Measurements from ENCODE around the gene ALDH1L1.
"Not testable (repeated sequence)": the region's sequence is repeated elsewhere in the genome, so short reads cannot be mapped to it uniquely, and the experiment has no call there.

The ALDH1L1 gene

DNA sequence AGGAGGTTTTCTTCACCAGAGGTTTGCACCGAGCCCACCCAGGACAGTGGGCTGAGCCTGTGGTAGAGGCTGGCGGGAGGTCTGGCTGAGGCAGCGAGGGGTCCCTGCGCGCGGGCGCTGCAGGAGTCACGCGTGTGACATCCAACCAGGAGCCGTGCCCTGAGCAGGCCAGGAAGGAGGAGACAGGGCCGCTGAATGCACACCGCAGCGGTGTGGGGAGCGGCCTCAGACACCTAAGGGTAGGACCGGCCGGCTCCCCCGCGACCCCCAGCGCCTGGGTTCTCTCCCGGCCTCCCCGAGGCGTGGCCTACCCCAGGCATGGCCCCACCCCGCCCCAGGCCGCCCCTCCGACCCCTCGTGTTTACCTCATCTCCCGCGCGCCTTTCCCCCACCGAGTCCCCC lies 96.9 kb downstream of the ALDH1L1 start:
- no peak for DNase-seq (ENCODE audit: low read depth, low spot score)

- DNase-seq (ENCODE audit: low read depth, low spot score) = no peak
These were observed 97.3 kb downstream of the ALDH1L1 start for GRCh38 chr3:126083138-126083445.

GRCh38 chr3:126082362-126083137 lies 97.8 kb downstream of the ALDH1L1 start:
- DNase-seq (ENCODE audit: low read depth, low spot score) = no peak

DNA sequence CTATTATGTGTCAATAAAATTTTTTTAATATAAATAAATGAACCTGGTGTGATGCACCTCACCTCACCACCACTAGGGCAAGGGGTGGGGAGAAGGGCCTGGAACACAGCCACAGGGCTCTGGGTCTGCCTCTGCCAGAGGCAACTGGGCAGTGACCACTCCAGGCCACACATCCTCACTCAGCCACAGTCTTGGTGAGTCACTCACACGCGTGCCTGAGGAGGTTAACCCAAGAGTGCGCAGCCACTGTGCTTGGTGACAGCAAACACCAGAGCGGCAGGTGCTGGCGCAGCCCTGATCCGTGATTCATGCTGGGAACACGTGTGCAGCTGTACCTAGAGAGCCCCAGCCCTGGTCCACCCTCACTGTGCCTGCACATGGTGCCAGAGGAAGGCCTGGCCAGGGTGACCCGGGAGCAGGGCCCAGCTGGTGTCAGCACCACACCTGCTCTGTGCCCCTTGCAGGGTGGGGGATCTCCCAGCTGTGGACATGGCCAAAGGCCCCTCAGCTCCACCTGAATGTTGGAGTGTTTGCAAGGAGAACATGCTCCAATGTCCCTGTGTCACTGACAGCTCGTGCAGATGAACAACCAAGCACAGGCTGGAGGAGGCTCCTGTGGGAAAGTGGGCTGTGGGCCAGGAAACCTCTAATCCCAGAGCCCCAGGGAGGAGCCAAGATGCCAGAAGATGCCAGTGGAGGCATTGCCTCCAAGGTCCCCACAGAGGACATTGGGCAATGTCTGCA lies 98.6 kb downstream of the ALDH1L1 start:
- no peak for DNase-seq (ENCODE audit: low read depth, low spot score)

- no peak for DNase-seq (ENCODE audit: low read depth, low spot score)
These were observed 99.4 kb downstream of the ALDH1L1 start for GRCh38 chr3:126080970-126081369.

DNA sequence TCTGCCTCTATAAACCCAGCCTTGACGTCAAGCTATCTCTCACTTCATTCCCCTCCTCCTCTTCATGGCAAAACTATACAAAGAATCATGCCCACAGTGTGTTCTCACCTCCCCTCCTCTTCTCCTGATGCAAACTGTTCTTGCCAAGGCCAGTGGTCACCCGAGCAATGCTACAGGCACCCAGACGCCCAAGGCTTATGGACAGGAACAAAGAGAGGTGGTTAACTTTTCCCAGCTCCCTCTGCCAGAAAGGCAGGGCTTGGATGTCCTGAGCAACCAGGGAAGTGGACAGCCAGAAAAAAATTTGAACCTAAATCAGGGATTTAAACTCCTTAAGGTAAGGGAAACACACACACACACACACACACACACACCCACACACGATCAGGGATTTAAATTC lies 101.5 kb downstream of the ALDH1L1 start:
- no peak for DNase-seq (ENCODE audit: low read depth, low spot score)

DNA sequence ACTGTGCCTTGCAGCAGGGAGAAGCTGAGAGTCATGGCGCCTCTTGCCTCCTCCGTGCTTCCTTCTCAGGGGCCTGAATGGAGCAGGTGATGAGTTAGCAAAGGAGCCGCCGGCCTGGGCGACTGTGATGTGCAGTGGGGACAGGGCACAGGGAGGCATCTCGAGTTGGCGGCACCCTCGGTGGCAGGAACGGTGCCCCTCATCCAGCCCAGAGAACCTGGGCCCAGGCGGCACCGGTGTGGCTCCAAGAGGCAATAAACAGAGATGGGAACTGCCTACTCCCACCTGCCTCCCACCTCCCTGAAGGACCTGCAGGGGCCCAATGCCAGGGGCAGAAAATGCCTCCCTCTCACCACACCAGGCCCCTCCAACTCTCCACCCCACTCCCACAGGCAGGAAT lies 102.6 kb downstream of the ALDH1L1 start:
- DNase-seq (ENCODE audit: low read depth, low spot score) = no peak

- DNase-seq (ENCODE audit: low read depth, low spot score) = no peak
These were observed 104.2 kb downstream of the ALDH1L1 start for GRCh38 chr3:126076140-126076539.

- no peak for DNase-seq (ENCODE audit: low read depth, low spot score)
These were observed 110.2 kb downstream of the ALDH1L1 start for GRCh38 chr3:126070146-126070545.

GRCh38 chr3:126067959-126068358 lies 112.4 kb downstream of the ALDH1L1 start:
- no peak for DNase-seq (ENCODE audit: low read depth, low spot score)

- DNase-seq (ENCODE audit: low read depth, low spot score) = not testable (repeated sequence)
These were observed 113.7 kb downstream of the ALDH1L1 start for GRCh38 chr3:126066676-126067075.

DNA sequence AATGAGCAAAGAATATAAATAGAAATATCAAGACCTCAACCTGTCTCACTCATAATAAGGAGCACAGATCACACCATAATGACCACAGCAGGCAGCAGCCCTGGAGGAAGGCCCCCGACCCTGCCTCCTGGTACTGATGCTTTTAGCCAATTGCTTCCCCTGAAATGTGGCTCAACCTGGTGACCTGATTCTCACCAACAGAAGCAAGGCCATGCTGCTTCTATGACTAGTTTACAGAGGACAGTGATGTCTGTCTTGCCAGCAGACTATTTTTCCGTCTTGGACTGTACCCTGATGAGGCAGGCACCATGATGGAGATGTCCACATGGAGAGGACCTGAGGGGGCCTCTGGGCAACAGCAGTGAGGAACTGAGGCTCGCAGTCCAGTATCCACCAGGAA lies 114.5 kb downstream of the ALDH1L1 start:
- DNase-seq (ENCODE audit: low read depth, low spot score) = no peak

DNA sequence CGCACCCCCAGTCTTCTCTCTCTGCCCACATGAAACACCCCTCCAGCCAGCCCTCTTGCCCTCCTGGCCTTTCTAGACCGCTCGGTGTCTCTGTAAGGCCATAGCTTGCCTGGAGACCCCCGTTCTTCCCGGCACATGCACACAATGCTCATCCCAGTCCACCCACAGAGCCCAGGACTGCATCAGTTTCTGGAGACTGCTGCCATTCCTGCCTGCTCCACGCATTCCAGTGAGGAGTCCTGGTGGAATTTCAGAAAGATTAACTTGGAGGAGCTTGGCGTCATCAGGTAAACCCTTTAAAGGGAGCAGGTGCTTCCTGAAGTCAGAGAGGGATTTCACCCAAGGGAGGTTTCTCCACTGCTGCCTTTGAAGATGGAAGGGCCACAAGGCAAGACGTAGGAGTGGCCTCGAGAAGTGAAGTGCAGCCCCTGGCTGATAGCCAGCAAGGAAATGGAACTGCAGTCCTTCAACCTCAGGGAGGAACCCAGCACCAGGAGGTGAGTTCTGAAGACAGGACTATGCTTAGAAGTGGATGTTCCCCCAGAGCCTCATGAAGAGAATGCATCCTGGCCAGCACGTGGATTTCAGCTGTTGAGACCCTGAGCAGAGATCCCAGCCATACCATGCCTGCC lies 115.6 kb downstream of the ALDH1L1 start:
- DNase-seq (ENCODE audit: low read depth, low spot score) = no peak

- DNase-seq (ENCODE audit: low read depth, low spot score) = no peak
These were observed 116.9 kb downstream of the ALDH1L1 start for GRCh38 chr3:126063358-126063965.

- no peak for DNase-seq (ENCODE audit: low read depth, low spot score)
These were observed 118.9 kb downstream of the ALDH1L1 start for GRCh38 chr3:126061301-126062032.

DNA sequence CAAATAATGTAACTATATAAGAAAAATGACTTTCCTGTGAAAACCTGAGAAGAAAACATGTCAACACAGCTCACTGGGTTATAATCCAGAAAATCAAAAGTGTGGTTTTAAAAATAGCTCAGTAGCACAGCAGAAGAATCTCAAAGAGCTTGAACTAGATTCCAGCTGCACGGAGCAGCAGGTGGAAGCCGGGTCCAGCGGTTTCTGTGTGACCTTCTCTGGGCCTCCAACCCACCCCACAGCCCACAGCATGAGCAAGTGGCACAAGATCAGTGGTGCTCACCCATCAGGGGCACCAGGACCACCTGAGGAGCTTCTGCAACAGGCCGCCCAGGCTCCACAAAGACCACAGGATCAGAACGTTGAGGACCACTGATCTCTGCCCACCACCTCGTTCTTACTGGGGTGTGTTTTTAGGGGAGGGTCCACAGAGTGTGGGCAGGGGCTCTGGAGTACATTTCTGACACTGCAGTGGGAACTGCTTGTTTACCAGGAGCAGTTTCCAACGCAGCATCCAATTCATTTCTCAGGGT lies 119.7 kb downstream of the ALDH1L1 start:
- DNase-seq (ENCODE audit: low read depth, low spot score) = no peak

DNA sequence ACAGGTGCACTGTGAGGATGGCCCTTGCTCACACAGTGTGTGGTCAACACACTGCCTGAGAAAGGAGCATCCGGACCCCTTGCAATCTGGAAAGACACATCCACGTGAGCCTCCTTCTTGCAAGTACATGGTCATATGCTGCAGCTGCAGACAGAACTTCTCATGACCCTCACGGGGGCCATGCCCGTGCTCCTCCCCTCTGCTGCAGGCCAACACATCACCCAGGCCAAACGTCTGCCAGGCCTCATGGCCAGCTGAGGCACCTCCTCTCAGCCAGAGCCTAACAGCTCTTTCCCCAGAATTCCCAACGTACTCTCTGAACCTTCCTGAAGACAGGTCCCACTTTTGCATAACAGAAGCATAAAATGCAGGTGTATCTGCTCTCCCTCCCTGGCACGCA lies 121.7 kb downstream of the ALDH1L1 start:
- no peak for DNase-seq (ENCODE audit: low read depth, low spot score)

- no peak for DNase-seq (ENCODE audit: low read depth, low spot score)
These were observed 122.5 kb downstream of the ALDH1L1 start for GRCh38 chr3:126057936-126058335.

DNA sequence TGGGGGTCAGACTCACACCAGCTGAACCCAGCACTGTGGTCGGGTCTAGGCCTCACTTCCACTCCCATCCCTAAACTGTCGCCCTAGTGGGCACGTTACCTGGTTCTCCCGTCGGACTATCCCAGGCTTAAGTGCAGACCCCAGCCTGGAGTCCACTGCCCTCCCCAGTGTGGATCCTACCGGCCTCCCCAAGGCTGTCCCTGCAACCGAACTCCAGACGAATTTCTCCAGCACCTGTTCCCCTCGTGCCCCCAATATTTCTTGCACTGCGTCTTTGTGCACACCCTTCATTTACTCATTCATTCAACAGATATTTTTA lies 122.9 kb downstream of the ALDH1L1 start:
- no peak for DNase-seq (ENCODE audit: low read depth, low spot score)

DNA sequence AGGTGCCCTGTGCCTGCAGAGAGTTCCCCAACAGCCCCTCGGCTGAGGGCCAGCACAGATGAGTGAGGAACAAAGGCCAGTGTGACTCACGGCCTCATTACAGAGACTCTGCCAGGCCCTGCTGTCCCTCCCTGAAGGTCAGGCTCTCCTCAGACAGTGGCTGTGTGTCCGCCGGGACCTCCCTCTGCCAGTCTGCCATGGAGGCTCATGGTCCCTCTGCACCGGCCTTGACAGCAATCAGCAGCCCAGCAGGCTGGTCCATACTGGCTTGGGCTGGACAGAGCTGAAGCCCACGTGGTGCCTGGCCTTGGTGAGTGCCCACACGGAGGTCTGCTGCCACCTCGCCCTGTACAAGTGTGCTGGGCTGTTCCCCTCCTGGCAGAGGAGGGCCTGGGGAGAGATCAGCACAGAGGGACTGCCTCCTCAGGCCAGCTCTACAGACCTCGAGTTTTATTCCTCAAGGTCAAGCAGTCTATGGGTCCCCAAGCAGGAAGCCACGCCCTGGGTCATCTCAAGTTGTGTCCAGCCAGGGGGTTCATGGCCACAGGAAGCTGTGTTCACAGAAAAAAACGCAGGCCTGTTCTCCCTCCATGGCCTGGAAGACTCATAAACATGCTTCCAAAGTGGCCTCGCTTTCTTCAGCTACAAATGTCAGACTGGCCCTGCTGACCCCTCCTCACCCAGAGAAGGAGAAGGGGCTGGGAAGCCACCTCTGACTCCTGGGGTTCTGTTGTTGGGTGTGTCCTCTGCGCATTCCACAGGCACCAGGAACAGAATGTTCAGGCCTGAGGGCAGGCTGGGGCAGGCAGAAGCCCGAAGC lies 123.5 kb downstream of the ALDH1L1 start:
- no peak for DNase-seq (ENCODE audit: low read depth, low spot score)

- no peak for DNase-seq (ENCODE audit: low read depth, low spot score)
These were observed 124.3 kb downstream of the ALDH1L1 start for GRCh38 chr3:126056088-126056487.
